Esophagus squamous epithelium (tissue), 5 donors: ENCODE results near the gene PTGER4. TPM values are rescaled to one million over a fixed set of nuclear protein-coding genes. Genes with fewer than 3 reads are reported as not detected.
A peak's percentile ranks its signal among the peaks of the same experiment; 100 is the strongest.
"Not testable (repeated sequence)": the region's sequence is repeated elsewhere in the genome, so short reads cannot be mapped to it uniquely, and the experiment has no call there.

Experiments
- DNase-seq: peaks from one replicate; lab custom pipeline; 2025; lab: John Stamatoyannopoulos, UW
- H3K27ac ChIP-seq, 4 donors: fragments of 200-600 bp; sonication (generic); one replicate each; pipeline ENCODE4 v1.5.1; 2016 to 2019; ENCODE audit warnings: mild to moderate bottlenecking in 1 of 4
- H3K27me3 ChIP-seq, 4 donors: fragments of 200-600 bp; sonication (generic); 1 replicate in 3 of 4; 2 replicates in 1 of 4; pipeline versions ENCODE4 v1.5.1 to v1.6.0; 2017 to 2021; ENCODE audit warnings: antibody characterized with exemption in 1 of 4
- H3K36me3 ChIP-seq, 3 donors: fragments of 200-600 bp; sonication (generic); one replicate each; pipeline ENCODE4 v1.5.1; 2016 to 2019
- H3K4me1 ChIP-seq, 3 donors: fragments of 200-600 bp; sonication (generic); one replicate each; pipeline ENCODE4 v1.5.1; 2017 to 2019
- H3K4me3 ChIP-seq, 4 donors: fragments of 200-600 bp; sonication (generic); 1 replicate in 3 of 4; 2 replicates in 1 of 4; pipeline ENCODE4 v1.5.1; 2016 to 2019; ENCODE audit warnings: mild to moderate bottlenecking in 2 of 4, moderate library complexity in 1 of 4
- H3K9me3 ChIP-seq, 3 donors: fragments of 200-600 bp; sonication (generic); one replicate each; pipeline ENCODE4 v1.5.1; 2016 to 2019
- CTCF ChIP-seq, 6 experiments: fragments of 450-650 bp in 4 of 6; fragments of 200-600 bp in 2 of 6; sonication (generic) in 2 of 6; IDR thresholded peaks; one replicate each; pipeline ENCODE4 v1.5.1; 2016 to 2019; ENCODE audit warnings: antibody characterized with exemption in 6 of 6, mild to moderate bottlenecking in 4 of 6, moderate library complexity in 4 of 6
- POLR2A ChIP-seq, 4 donors: fragments of 450-650 bp; IDR thresholded peaks; one replicate each; pipeline ENCODE4 v1.6.1; 2017; ENCODE audit warnings: antibody characterized with exemption in 4 of 4, mild to moderate bottlenecking in 4 of 4, moderate library complexity in 3 of 4
- WGBS, 2 donors: methylation state at CpG; one replicate each; pipeline ENCODE4 v1.1.5; 2018; 5-methylcytosine and 5-hydroxymethylcytosine counted together
- intact Hi-C: fragments of 100-400 bp; cut with DNase I; formaldehyde crosslinking; loops from one replicate; pipeline ENCODE4 v1.15.0; 2022
- total RNA-seq, 4 donors: library from RNA; depleted of rRNA; stranded (reverse); fragments of >200 nt; gene quantifications; one replicate each; pipeline ENCODE4 v1.1.0, GENCODE V29; 2016
- donor health status: DM: yes; HTN: yes; CAD: no.

The PTGER4 gene
- 10 to 100 TPM in 2 of 4 donors, 1 to 10 TPM in 2; 7.1 to 21.9 (median 11.6) TPM for total RNA-seq

GRCh38 chr5:40679913-40680681 is at the start of gene PTGER4:
Gene PTGER4 (plus strand): TSS chr5:40679915. CDS start chr5:40680994, 1,079 bp downstream.
- intact Hi-C loops, result no loop called here

GRCh38 chr5:40630126-40630525 is 49.6 kb upstream of the PTGER4 start:
- TF ChIP-seq CTCF (IDR thresholded peaks at IDR 0.05), result no peak
- TF ChIP-seq POLR2A (IDR thresholded peaks at IDR 0.05), result no peak
- Histone ChIP-seq H3K9me3 (no peaks in the 10 kb centered on the region), H3K27me3 (no peaks in the 10 kb centered on the region), H3K36me3 (no peaks in the 10 kb centered on the region), H3K4me3 (no peak overlapping the region), H3K27ac (no peak overlapping the region), H3K4me1 (no peaks in the 10 kb centered on the region)
- intact Hi-C loops, result no loop called here
- DNase-seq, result no peak

More at GRCh38 chr5:40679913-40680681, at the start of gene PTGER4:
- Histone ChIP-seq H3K4me3 (peak within 1 kb of the TSS; percentile 57 to 88 (median 79)), H3K9me3 (no peaks in the 10 kb centered on the region), H3K27ac (peak within 1 kb of the TSS; percentile 92 to 99 (median 96)), H3K36me3 (no peaks in the 10 kb centered on the region), H3K27me3 (peaks cover 0 to 19% (median 0%) of the 10 kb centered on the region in 4 donors), H3K4me1 (peaks cover 14 to 90% (median 36%) of the 10 kb centered on the region in 3 donors)
- TF ChIP-seq CTCF (IDR thresholded peaks at IDR 0.05) (peak in 1 of 6 experiments; percentile 23), POLR2A (IDR thresholded peaks at IDR 0.05) (peak in 3 of 4 donors; percentile 95 to 100 (median 97))
- 1% methylated on average over 23 to 33 of the region's 44 CpGs for WGBS, 2 donors
- DNase-seq, result no peak

GRCh38 chr5:40631236-40631635 is 48.5 kb upstream of the PTGER4 start:
- 85 to 89% methylated on average over 7 of the region's 7 CpGs for WGBS, 2 donors
- no peak for DNase-seq
- Histone ChIP-seq H3K36me3 (no peaks in the 10 kb centered on the region), H3K27me3 (no peaks in the 10 kb centered on the region), H3K4me1 (no peaks in the 10 kb centered on the region), H3K27ac (no peak overlapping the region), H3K9me3 (no peaks in the 10 kb centered on the region), H3K4me3 (no peak overlapping the region)
- TF ChIP-seq POLR2A (IDR thresholded peaks at IDR 0.05), result no peak
- intact Hi-C loops, result no loop called here

GRCh38 chr5:40634154-40634553 is 45.6 kb upstream of the PTGER4 start:
- H3K4me1 ChIP-seq, result no peaks in the 10 kb centered on the region
- no peak for DNase-seq
- H3K36me3 ChIP-seq, result no peaks in the 10 kb centered on the region
- no peak overlapping the region for H3K27ac ChIP-seq
- no peak overlapping the region for H3K4me3 ChIP-seq
- TF ChIP-seq POLR2A (IDR thresholded peaks at IDR 0.05) (no peak), CTCF (IDR thresholded peaks at IDR 0.05) (no peak)
- no peaks in the 10 kb centered on the region for H3K9me3 ChIP-seq
- intact Hi-C loops, result no loop called here
- 56 to 83% methylated on average over 3 of the region's 3 CpGs for WGBS, 2 donors
- H3K27me3 ChIP-seq, result no peaks in the 10 kb centered on the region

GRCh38 chr5:40634593-40634992 is 45.1 kb upstream of the PTGER4 start:
- Histone ChIP-seq H3K9me3 (no peaks in the 10 kb centered on the region), H3K36me3 (no peaks in the 10 kb centered on the region), H3K27ac (no peak overlapping the region), H3K27me3 (no peaks in the 10 kb centered on the region), H3K4me1 (no peaks in the 10 kb centered on the region), H3K4me3 (no peak overlapping the region)
- intact Hi-C loops, result no loop called here
- no peak for TF ChIP-seq CTCF (IDR thresholded peaks at IDR 0.05)
- no peak for TF ChIP-seq POLR2A (IDR thresholded peaks at IDR 0.05)
- 91 to 100% methylated on average over 2 to 4 of the region's 7 CpGs for WGBS, 2 donors
- no peak for DNase-seq

- H3K4me1 ChIP-seq, H3K27ac ChIP-seq, H3K36me3 ChIP-seq, intact Hi-C loops, H3K4me3 ChIP-seq, H3K27me3 ChIP-seq, H3K9me3 ChIP-seq, DNase-seq: not testable (repeated sequence)
- WGBS, 2 donors, result 85 to 100% methylated on average over 1 of the region's 1 CpG
Measured at GRCh38 chr5:40639531-40639930, 40.2 kb upstream of the PTGER4 start.
